H9 (cell line): ENCODE measurements around the gene PGBD1. TPM values are rescaled to one million over a fixed set of nuclear protein-coding genes. Genes with fewer than 3 reads are reported as not detected.

Experiments used
- DNase-seq: peaks from one replicate; pipeline ENCODE4 v3.0.0-alpha.2; 2017
- H2AFZ ChIP-seq: one replicate; pipeline ENCODE4 v1.6.1; 2013; ENCODE audit warnings: mild to moderate bottlenecking, low read length, control low read depth, moderate library complexity
- H2AK5ac ChIP-seq: 2 replicates; pipeline ENCODE4 v1.6.1; 2013; ENCODE audit warnings: low read length, control low read depth, mixed read lengths; ENCODE audit not compliant: insufficient read length
- H2BK120ac ChIP-seq: one replicate; pipeline ENCODE4 v1.6.1; 2013; ENCODE audit warnings: low read depth, mild to moderate bottlenecking, low read length, control low read depth, inconsistent platforms; ENCODE audit not compliant: poor library complexity, severe bottlenecking
- H2BK12ac ChIP-seq: 2 replicates; pipeline ENCODE4 v1.6.1; 2013; ENCODE audit warnings: low read length, control low read depth, mixed read lengths, low read depth; ENCODE audit not compliant: insufficient read length
- H2BK15ac ChIP-seq: 2 replicates; pipeline ENCODE4 v1.6.1; 2013; ENCODE audit warnings: low read depth, low read length, control low read depth
- H2BK20ac ChIP-seq: one replicate; pipeline ENCODE4 v1.6.1; 2013; ENCODE audit warnings: low read depth, mild to moderate bottlenecking, low read length, control low read depth, inconsistent platforms; ENCODE audit not compliant: poor library complexity, severe bottlenecking
- H2BK5ac ChIP-seq: 2 replicates; pipeline ENCODE4 v1.6.1; 2013; ENCODE audit warnings: low read length, control low read depth, mixed read lengths; ENCODE audit not compliant: insufficient read length
- H3K14ac ChIP-seq: 2 replicates; pipeline ENCODE4 v1.6.1; 2013; ENCODE audit warnings: low read length, control low read depth; ENCODE audit not compliant: insufficient read depth
- H3K18ac ChIP-seq: 2 replicates; pipeline ENCODE4 v1.6.1; 2013; ENCODE audit warnings: low read depth, mild to moderate bottlenecking, mixed read lengths, low read length, control low read depth; ENCODE audit not compliant: insufficient read length
- H3K23ac ChIP-seq: 2 replicates; pipeline ENCODE4 v1.6.1; 2013; ENCODE audit warnings: low read length, control low read depth, mixed read lengths, low read depth; ENCODE audit not compliant: insufficient read length
- H3K23me2 ChIP-seq: 2 replicates; pipeline ENCODE4 v1.6.1; 2013; ENCODE audit warnings: low read depth, mild to moderate bottlenecking, mixed read lengths, low read length, control low read depth; ENCODE audit not compliant: insufficient read length, poor library complexity, severe bottlenecking
- H3K27ac ChIP-seq: 2 replicates; pipeline ENCODE4 v1.5.1; 2013; ENCODE audit warnings: low read length, control low read depth, mixed read lengths, low read depth; ENCODE audit not compliant: insufficient read length
- H3K27me3 ChIP-seq: 2 replicates; pipeline ENCODE4 v1.6.1; 2013; ENCODE audit warnings: low read length, control low read depth, inconsistent platforms; ENCODE audit not compliant: insufficient read depth
- H3K4ac ChIP-seq: 2 replicates; pipeline ENCODE4 v1.6.1; 2013; ENCODE audit warnings: low read depth, mild to moderate bottlenecking, control low read depth, inconsistent platforms, low read length, moderate library complexity
- H3K4me1 ChIP-seq: 2 replicates; pipeline ENCODE4 v1.6.1; 2013; ENCODE audit warnings: low read length, control low read depth, inconsistent platforms; ENCODE audit not compliant: insufficient read depth
- H3K4me2 ChIP-seq: 2 replicates; pipeline ENCODE4 v1.6.1; 2013; ENCODE audit warnings: low read length, control low read depth, mixed read lengths; ENCODE audit not compliant: insufficient read length, insufficient read depth
- H3K56ac ChIP-seq: 2 replicates; pipeline ENCODE4 v1.6.1; 2013; ENCODE audit warnings: low read depth, mild to moderate bottlenecking, mixed read lengths, low read length, control low read depth; ENCODE audit not compliant: insufficient read length
- H3K79me1 ChIP-seq: 2 replicates; pipeline ENCODE4 v1.6.1; 2013; ENCODE audit warnings: low read depth, mild to moderate bottlenecking, moderate library complexity, low read length, control low read depth, inconsistent platforms; ENCODE audit not compliant: insufficient read depth, poor library complexity, severe bottlenecking
- H3K79me2 ChIP-seq: 2 replicates; pipeline ENCODE4 v1.6.1; 2013; ENCODE audit warnings: low read length, control low read depth, inconsistent platforms; ENCODE audit not compliant: insufficient read depth
- H3K9ac ChIP-seq: 2 replicates; pipeline ENCODE4 v1.6.1; 2013; ENCODE audit warnings: low read length, control low read depth, mixed read lengths; ENCODE audit not compliant: insufficient read length; ENCODE audit errors: extremely low read depth
- H3K9me3 ChIP-seq: one replicate; pipeline ENCODE4 v1.6.1; 2013; ENCODE audit warnings: low read depth, low read length, inconsistent platforms; ENCODE audit not compliant: control insufficient read depth
- H3T11ph ChIP-seq: one replicate; pipeline ENCODE4 v1.6.1; 2013; ENCODE audit warnings: mild to moderate bottlenecking, low read length, control low read depth, inconsistent platforms
- H4K20me1 ChIP-seq: one replicate; pipeline ENCODE4 v1.6.1; 2013; ENCODE audit not compliant: control insufficient read depth, insufficient read length, insufficient read depth
- H4K5ac ChIP-seq: 2 replicates; pipeline ENCODE4 v1.6.1; 2013; ENCODE audit warnings: low read depth, mild to moderate bottlenecking, mixed read lengths, low read length, control low read depth; ENCODE audit not compliant: insufficient read length
- H4K8ac ChIP-seq: replicated peaks from 2 replicates; pipeline ENCODE4 v1.6.1; 2013; ENCODE audit warnings: low read length, control low read depth, mixed read lengths, low read depth; ENCODE audit not compliant: insufficient read length
- H4K91ac ChIP-seq: 2 replicates; pipeline ENCODE4 v1.6.1; 2013; ENCODE audit warnings: low read depth, mild to moderate bottlenecking, moderate library complexity, mixed read lengths, low read length, control low read depth; ENCODE audit not compliant: insufficient read length
- H3K27ac Mint-ChIP-seq, 3 experiments: 2 replicates in 2 of 3; 3 replicates in 1 of 3; pipeline ENCODE4 v1.8.0; 2020 to 2021; ENCODE audit warnings: mixed read lengths in 3 of 3, mild to moderate bottlenecking in 1 of 3, moderate library complexity in 1 of 3
- H3K27me3 Mint-ChIP-seq: 2 replicates; pipeline ENCODE4 v1.8.0; 2021; ENCODE audit warnings: low read depth, mild to moderate bottlenecking, moderate library complexity, mixed read lengths
- H3K36me3 Mint-ChIP-seq, 3 experiments: 2 replicates in 2 of 3; 3 replicates in 1 of 3; pipeline ENCODE4 v1.8.0; 2020 to 2021; ENCODE audit warnings: low read depth in 3 of 3, mixed read lengths in 3 of 3; ENCODE audit not compliant: insufficient read depth in 1 of 3
- H3K4me1 Mint-ChIP-seq, 2 experiments: 2 replicates each; pipeline ENCODE4 v1.8.0; 2020; ENCODE audit warnings: mixed read lengths in 2 of 2
- H3K4me3 Mint-ChIP-seq, 2 experiments: 2 replicates in 1 of 2; 3 replicates in 1 of 2; pipeline ENCODE4 v1.8.0; 2020 to 2021; ENCODE audit warnings: mild to moderate bottlenecking in 2 of 2, mixed read lengths in 2 of 2, moderate library complexity in 1 of 2
- H3K9me3 Mint-ChIP-seq, 2 experiments: 2 replicates in 1 of 2; 3 replicates in 1 of 2; pipeline ENCODE4 v1.8.0; 2020; ENCODE audit warnings: mild to moderate bottlenecking in 2 of 2, mixed read lengths in 2 of 2, moderate library complexity in 1 of 2
- whole genome bisulfite sequencing: extraction: QIAGEN DNeasy Blood & Tissue Kit; methylation state at CpG from one replicate; pipeline ENCODE4 v1.1.7; 2013; ENCODE audit warnings: missing lambda C conversion rate, low lambda C conversion rate, mixed read lengths; ENCODE audit not compliant: insufficient read length; ENCODE audit errors: extremely low coverage; 5-methylcytosine and 5-hydroxymethylcytosine counted together
- total RNA-seq: library from RNA; stranded (reverse); gene quantifications from 2 replicates; pipeline ENCODE4 v1.2.1, GENCODE V29; 2021
- TF ChIP-seq, protein P1 (sequence below): fragments of 200-600 bp; sonication (generic); conservative IDR thresholded peaks from 3 replicates; pipeline ENCODE4 v1.8.0; 2021; ENCODE audit warnings: antibody characterized with exemption, mild to moderate bottlenecking

The PGBD1 gene
- total RNA-seq, 1 experiment from 2014 or later: 10.1 TPM

DNA sequence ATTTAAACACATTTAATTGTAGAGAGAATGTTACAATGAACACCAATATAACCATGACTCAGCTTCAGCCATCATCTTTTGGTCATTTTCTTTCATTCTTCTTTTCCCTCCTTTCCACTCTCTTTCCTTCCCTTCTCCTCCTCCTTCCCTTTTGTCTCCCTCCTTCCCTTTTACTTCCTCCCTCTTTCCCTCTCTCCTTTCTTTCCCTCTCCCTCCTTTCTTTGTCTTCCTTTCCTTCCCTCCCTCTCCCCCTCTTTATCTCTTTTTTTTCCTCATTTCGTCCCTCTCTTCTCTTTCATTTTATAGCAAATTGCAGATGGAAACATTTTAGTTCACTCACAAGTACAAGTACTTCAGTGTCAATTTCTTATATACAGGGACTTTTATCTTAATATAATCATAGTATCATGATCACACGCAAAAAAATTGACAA, 70.1 kb downstream of the PGBD1 start:
- Histone ChIP-seq H3K4me1 (peaks cover 4% of the 10 kb centered on the region; the same call in 1 of the 2 replicates), H3K9me3 (no peaks in the 10 kb centered on the region), H4K20me1 (peaks cover 2% of the 10 kb centered on the region), H3K9ac (no peak overlapping the region), H3K23ac (no peak overlapping the region), H3K27ac (no peak overlapping the region), H4K5ac (no peak overlapping the region), H3K18ac (no peak overlapping the region), H3K14ac (no peak overlapping the region), H4K91ac (no peak overlapping the region), H3K79me2 (peaks cover 3% of the 10 kb centered on the region; the same call in 1 of the 2 replicates), H2BK15ac (no peak overlapping the region), H2AK5ac (no peak overlapping the region), H3K56ac (no peak overlapping the region), H2BK5ac (no peak overlapping the region), H3K27me3 (no peaks in the 10 kb centered on the region; the same call in 1 of the 2 replicates), H2BK120ac (no peak overlapping the region), H3K4ac (no peak overlapping the region), H3K79me1 (peaks cover 6% of the 10 kb centered on the region), H2AFZ (no peak overlapping the region), H3T11ph (no peak overlapping the region), H3K4me2 (peak overlapping the region; percentile 95), H4K8ac (no peak overlapping the region), H3K23me2 (peaks cover 11% of the 10 kb centered on the region), H2BK20ac (no peak overlapping the region), H2BK12ac (no peak overlapping the region)
- DNase-seq: no peak
- H3K27ac Mint-ChIP-seq: peak overlapping the region in 1 of 3 experiments; percentile 16; a peak in 1 of 7 replicates
- H3K27me3 Mint-ChIP-seq: peaks cover 5% of the 10 kb centered on the region
- H3K4me1 Mint-ChIP-seq: peaks cover 24 to 26% of the 10 kb centered on the region in 2 experiments
- no CpG with 5 or more reads among the region's 2 CpGs for WGBS
- peak overlapping the region in 1 of 2 experiments; percentile 100; a peak in 4 of 5 replicates for H3K4me3 Mint-ChIP-seq
- TF ChIP-seq, protein P1, sequence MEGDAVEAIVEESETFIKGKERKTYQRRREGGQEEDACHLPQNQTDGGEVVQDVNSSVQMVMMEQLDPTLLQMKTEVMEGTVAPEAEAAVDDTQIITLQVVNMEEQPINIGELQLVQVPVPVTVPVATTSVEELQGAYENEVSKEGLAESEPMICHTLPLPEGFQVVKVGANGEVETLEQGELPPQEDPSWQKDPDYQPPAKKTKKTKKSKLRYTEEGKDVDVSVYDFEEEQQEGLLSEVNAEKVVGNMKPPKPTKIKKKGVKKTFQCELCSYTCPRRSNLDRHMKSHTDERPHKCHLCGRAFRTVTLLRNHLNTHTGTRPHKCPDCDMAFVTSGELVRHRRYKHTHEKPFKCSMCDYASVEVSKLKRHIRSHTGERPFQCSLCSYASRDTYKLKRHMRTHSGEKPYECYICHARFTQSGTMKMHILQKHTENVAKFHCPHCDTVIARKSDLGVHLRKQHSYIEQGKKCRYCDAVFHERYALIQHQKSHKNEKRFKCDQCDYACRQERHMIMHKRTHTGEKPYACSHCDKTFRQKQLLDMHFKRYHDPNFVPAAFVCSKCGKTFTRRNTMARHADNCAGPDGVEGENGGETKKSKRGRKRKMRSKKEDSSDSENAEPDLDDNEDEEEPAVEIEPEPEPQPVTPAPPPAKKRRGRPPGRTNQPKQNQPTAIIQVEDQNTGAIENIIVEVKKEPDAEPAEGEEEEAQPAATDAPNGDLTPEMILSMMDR: no peak
- H3K36me3 Mint-ChIP-seq: peaks cover 10 to 17% (median 16%) of the 10 kb centered on the region in 3 experiments
- H3K9me3 Mint-ChIP-seq: peaks cover 4 to 8% of the 10 kb centered on the region in 2 experiments; a peak in 4 of 5 replicates

Other genes with a start within 250 kb of the PGBD1 start
- 5.8 and 6.3 TPM in 2 replicates for gene ZNF165, start 201.0 kb upstream of the PGBD1 start, total RNA-seq
- 9.8 and 11.0 TPM in 2 replicates for gene ZSCAN16, start 157.0 kb upstream of the PGBD1 start, total RNA-seq
- 22.4 and 25.4 TPM in 2 replicates for gene ZKSCAN8, start 139.7 kb upstream of the PGBD1 start, total RNA-seq
- 11.5 and 12.7 TPM in 2 replicates for gene ZSCAN9, start 56.3 kb upstream of the PGBD1 start, total RNA-seq
- gene ZKSCAN4, start 29.3 kb upstream of the PGBD1 start, total RNA-seq: 8.2 and 8.8 TPM in 2 replicates
- 0.13 TPM in 1 of 2 replicates, not detected in the other for gene NKAPL, start 22.3 kb upstream of the PGBD1 start, total RNA-seq
- gene ZSCAN26, start 14.4 kb upstream of the PGBD1 start, total RNA-seq: 9.0 TPM in 2 replicates
- 3.6 and 7.1 TPM in 2 replicates for gene ZSCAN31, start 54.6 kb downstream of the PGBD1 start, total RNA-seq
- 7.3 and 8.7 TPM in 2 replicates for gene ZKSCAN3, start 68.4 kb downstream of the PGBD1 start, total RNA-seq
- 12.6 and 12.7 TPM in 2 replicates for gene ZSCAN12, start 118.2 kb downstream of the PGBD1 start, total RNA-seq
- gene ZSCAN23, start 161.9 kb downstream of the PGBD1 start, total RNA-seq: 2.9 and 4.1 TPM in 2 replicates
- gene GPX6, start 234.2 kb downstream of the PGBD1 start, total RNA-seq: not detected in 2 replicates
- not detected in 2 replicates for gene GPX5, start 244.3 kb downstream of the PGBD1 start, total RNA-seq